GM12891 (cell line): ENCODE results near the gene COL5A2.

Experiments
- PAX5 ChIP-seq: IDR thresholded peaks from 2 replicates; pipeline ENCODE4 v1.6.1; 2011; ENCODE audit warnings: low read length, moderate library complexity, mild to moderate bottlenecking; ENCODE audit not compliant: insufficient read depth, severe bottlenecking
- POLR2A ChIP-seq: IDR thresholded peaks from 2 replicates; pipeline ENCODE4 v1.6.1; 2011; ENCODE audit warnings: low read depth, low read length, control low read depth
- POLR2AphosphoS5 ChIP-seq: IDR thresholded peaks from 2 replicates; pipeline ENCODE4 v1.6.1; 2011; ENCODE audit warnings: low read depth, low read length, control low read depth
- POU2F2 ChIP-seq: IDR thresholded peaks from 2 replicates; pipeline ENCODE4 v1.6.1; 2011; ENCODE audit warnings: low read depth, mild to moderate bottlenecking, control low read depth, low read length, moderate library complexity
- TAF1 ChIP-seq: IDR thresholded peaks from 2 replicates; pipeline ENCODE4 v1.6.1; 2011; ENCODE audit warnings: low read depth, low read length, control low read depth

DNA sequence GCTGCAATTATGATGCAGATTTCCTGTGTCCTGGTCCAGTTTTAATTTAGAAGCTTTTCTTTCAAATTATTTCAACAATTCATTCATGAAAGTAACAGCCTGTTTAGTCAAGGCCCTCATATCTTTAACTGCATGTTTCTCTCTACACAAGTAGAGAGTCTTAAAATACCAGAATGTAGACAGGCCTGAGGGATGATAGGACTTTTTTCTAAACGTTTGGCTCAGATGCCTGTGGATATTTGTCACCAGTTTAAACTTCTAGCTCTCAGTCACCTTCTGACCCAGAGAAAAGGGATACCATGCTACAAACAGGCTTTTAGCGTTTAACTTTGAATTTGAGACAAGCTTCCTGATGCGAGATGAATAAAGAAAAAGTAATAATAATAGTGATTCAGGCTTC is 15.7 kb downstream of the COL5A2 start:
- TF ChIP-seq POLR2AphosphoS5 (no peak), TAF1 (no peak), PAX5 (no peak), POLR2A (no peak), POU2F2 (no peak)
